ENCODE results near the gene TOPBP1. TPM values are rescaled to one million over a fixed set of nuclear protein-coding genes. Genes with fewer than 3 reads are reported as not detected.
A peak's percentile ranks its signal among the peaks of the same experiment; 100 is the strongest.
"Not testable (repeated sequence)": the region's sequence is repeated elsewhere in the genome, so short reads cannot be mapped to it uniquely, and the experiment has no call there.

The TOPBP1 gene
- total RNA-seq, 1 experiment from 2014 or later: 66.9 TPM

- peak; percentile 62 for DNase-seq (ENCODE audit: low read depth)
These were observed 89.3 kb downstream of the TOPBP1 start for GRCh38 chr3:133572158-133573053.

DNA sequence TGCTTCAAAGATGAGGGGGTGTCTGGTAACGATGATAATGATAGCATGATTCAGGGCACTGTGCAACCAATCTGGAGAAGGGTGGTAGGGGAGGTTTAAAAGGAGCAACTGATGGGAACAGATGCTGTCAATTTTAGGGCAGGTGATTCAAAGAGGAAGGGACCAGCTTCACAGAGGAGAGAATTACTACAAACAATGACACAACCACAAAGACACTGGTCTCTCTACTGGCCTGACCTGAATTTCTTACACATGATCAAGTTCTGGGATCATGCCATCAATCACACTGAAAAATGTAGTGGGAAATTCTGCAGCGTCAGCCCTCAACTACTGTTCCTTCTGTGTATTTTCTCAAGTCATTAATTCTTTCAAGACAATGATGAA lies 90.8 kb downstream of the TOPBP1 start:
- DNase-seq (ENCODE audit: low read depth): peak; percentile 64

GRCh38 chr3:133570139-133570936 lies 91.4 kb downstream of the TOPBP1 start:
- peak; percentile 80 for DNase-seq (ENCODE audit: low read depth)

DNA sequence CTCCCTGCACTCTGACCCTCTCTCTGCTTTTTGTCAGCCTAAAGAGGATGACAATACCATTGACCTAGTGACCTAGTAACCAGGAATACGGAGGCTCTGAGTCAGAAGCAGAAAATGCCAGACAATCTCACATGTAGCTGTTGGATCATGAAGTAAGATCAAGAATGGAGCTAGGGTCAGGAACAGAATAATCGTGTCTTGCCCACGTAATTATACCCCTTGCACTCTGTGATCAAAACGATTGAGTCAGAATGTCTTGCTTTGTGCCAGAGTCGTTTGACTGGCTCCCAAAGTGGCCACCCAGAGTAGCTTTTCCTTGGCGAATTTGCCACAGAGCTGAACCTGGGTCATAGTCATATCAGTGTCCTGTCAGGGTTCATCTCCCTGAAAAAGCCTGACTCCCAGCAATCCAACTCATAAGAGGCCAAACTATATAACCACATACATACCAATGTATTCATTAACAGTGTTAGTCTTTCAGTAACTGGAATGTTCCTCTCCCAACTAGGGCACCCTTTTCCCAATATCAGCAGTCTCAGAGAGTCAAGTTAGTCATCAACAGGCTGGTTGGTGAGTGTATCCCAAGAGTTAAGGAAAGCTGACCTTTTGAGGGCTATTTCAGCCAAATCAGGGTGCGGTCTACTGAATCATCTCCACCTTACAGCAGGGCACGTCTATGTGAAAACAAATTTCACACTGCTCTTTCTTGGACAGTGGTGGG lies 93.3 kb downstream of the TOPBP1 start:
- DNase-seq (ENCODE audit: low read depth): peak; percentile 93

DNA sequence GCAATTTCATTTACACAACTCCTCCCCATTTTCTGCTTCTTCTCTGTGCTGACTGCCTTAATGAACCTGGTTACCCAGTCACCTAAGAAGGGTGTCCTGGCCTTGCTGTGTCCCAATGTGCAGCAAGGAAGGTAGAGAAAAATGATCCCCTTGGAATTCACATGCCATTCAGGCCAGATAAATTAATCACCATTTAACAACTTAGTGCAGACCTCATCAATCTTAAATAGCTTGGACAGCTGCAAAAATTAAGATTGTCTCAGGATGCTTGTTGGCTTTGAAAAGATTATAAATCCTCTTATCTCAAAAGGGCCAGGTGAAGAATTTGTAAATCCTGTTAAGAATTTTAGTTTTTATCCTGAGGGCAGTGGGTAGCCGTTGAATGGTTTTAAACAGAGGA lies 97.9 kb downstream of the TOPBP1 start:
- DNase-seq (ENCODE audit: low read depth): no peak

- DNase-seq (ENCODE audit: low read depth): no peak
These were observed 98.6 kb downstream of the TOPBP1 start for GRCh38 chr3:133563186-133563591.

GRCh38 chr3:133562376-133562775 lies 99.4 kb downstream of the TOPBP1 start:
- no peak for DNase-seq (ENCODE audit: low read depth)

DNA sequence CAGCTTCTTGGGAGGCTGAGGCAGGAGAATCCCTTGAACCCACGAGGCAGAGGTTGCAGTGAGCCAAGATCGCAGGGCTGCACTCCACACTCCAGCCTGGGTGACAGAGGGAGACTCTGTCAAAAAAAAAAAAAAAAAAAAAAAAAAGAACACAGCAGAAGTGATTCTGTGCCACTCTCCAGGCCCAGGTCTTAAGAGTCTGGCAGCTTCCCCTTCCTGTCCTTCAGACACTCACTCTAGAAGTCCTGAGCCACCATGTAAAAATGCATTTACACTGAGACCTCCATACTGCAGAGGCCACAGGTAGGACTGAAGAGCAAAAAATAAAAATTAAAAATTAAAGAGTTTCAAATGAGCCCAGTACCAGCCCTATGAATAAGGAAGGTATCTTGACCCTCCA lies 100.1 kb downstream of the TOPBP1 start:
- DNase-seq (ENCODE audit: low read depth): no peak

- DNase-seq (ENCODE audit: low read depth): not testable (repeated sequence)
These were observed 110.2 kb downstream of the TOPBP1 start for GRCh38 chr3:133551589-133551988.

Other genes with a start within 250 kb of the TOPBP1 start
- gene CDV3, start 88.3 kb downstream of the TOPBP1 start, total RNA-seq (2014; rRNA removed; shearing (Covaris generic)): 94.5 and 96.8 TPM in 2 replicates
- 0.96 TPM in 1 of 2 replicates, not detected in the other for gene TF, start 84.5 kb upstream of the TOPBP1 start, total RNA-seq (2014; rRNA removed; shearing (Covaris generic))
- gene SRPRB, start 143.9 kb upstream of the TOPBP1 start, total RNA-seq (2014; rRNA removed; shearing (Covaris generic)): 42.3 and 57.7 TPM in 2 replicates
- 0.12 and 0.29 TPM in 2 replicates for gene RAB6B, start 233.9 kb upstream of the TOPBP1 start, total RNA-seq (2014; rRNA removed; shearing (Covaris generic))